Activated CD4-positive, CD25-positive, alpha-beta regulatory T cell treated with anti-CD3 and anti-CD28 coated beads, Interleukin-2, amount 50 U/mL, for 16 hours (primary cell): ENCODE data around the gene TIMM29.
A peak's percentile ranks its signal among the peaks of the same experiment; 100 is the strongest.
"Not testable (repeated sequence)": the region's sequence is repeated elsewhere in the genome, so short reads cannot be mapped to it uniquely, and the experiment has no call there.

Experiments
- DNase-seq: peaks from one replicate; pipeline ENCODE4 v3.0.0-alpha.2; 2020; ENCODE audit warnings: low read depth, low spot score

Gene TIMM29

DNA sequence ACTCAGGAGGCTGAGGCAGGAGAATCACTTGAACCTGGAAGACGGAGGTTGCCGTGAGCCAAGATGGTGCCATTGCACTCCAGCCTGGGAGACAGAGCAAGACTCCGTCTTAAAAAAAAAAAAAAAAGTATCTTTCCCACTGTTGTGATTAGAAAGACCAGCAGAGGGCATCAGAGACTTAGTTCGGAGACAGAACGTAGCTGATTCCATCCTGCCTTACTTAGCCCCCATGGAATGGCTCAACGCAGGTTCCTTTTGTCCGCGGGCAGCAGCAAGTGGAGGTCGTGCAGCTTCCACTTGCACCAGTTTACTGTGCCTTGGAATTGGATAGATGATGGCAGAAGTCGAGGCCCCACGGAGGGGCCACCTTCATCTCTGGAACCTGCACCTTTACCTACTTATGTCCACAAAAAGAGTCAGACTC lies 8.1 kb downstream of the TIMM29 start:
- no peak for DNase-seq

DNA sequence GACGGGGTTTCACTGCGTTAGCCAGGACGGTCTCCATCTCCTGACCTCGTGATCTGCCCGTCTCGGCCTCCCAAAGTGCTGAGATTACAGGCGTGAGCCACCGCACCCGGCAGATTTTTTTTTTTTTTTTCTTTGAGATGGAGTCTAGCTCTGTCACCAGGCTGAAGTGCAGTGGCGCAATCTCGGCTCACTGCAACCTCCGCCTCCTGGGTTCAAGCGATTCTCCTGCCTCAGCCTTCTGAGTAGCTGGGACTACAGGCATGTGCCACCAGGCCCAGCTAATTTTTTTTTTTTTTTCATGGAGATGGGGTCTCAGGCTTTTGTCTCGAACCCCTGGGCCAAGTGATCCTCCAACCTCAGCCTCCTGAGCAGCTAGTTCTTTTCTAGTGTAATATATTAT lies 13.0 kb downstream of the TIMM29 start:
- not testable (repeated sequence) for DNase-seq

DNA sequence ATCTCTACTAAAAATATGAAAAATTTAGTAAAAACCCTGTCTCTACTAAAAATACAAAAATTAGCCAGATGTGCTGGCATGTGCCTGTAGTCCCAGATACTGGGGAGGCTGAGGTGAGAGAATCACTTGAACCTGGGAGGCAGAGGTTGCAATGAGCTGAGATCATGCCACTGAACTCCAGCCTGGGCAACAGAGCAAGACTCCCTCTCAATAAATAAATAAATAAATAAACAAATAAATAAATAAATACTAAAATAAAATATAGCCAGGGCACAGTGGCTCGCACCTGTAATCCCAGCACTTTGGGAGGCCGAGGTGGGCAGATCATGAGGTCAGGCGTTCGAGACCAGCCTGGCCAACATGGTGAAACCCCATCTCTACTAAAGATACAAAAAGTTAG lies 14.8 kb downstream of the TIMM29 start:
- not testable (repeated sequence) for DNase-seq

DNA sequence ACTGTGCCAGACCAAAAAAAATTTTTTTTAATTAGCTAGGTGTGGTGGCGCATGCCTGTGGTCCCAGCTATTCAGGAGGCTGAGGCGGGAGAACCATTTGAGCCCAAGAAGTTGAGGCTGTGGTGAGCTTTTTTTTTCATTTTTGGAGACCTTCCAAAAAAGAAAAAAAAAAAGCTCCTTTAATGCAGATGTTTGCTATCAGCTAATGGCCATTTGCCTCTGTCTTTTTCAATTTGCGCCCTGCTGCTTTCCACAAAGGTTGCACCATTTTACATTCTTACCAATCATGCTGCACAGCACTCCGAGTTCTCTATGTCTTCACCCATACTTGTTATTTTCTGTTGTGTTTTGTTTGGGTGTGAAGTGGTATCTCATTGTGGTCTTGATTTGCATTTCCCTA lies 16.7 kb downstream of the TIMM29 start:
- DNase-seq: no peak

DNA sequence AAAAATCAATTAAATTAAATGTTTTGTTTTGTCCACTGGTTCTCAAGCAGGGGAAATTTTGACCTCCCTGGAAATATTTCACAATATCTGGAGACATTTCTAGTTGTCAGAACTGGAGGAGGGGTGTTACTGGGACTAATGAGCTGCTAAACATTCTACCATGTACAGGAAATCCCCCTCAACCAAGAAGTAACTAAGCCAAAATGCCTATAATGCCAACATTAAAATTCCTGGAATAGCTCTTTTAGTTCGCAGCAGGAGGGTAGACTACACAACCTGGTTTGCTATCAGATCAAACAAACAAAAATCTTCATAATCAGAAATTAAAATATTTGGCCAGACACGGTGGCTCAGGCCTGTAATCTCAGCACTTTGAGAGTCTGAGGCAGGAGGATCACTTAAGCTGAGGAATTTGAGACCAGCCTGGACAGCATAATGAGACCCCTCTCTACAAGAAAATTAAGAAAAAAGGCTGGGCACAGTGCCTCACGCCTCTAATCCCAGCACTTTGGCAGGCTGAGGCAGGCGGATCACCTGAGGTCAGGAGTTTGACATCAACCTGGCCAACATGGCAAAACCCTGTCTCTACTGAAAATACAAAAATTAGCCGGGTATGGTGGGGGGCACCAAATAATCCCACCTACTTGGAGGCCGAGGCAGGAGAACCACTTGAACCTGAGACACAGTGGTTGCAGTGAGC lies 18.5 kb downstream of the TIMM29 start:
- no peak for DNase-seq

DNA sequence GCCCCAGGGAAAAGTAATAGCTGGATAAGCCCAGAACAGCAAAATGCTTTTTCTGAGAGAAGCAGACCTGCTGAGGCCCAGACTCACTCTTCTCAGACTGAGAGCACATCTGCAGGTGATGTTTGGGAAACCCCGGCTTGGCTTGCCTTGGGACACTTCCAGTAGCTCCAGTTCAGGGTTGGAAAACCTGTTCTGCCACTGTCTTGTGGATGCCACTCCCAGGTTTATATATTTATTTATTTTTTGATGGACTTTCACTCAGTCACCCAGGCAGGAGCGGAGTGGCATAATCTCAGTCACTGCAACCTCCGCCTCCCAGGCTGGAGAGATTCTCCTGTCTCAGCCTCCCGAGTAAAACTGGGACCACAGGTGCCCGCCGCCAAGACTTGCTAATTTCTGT lies 24.2 kb downstream of the TIMM29 start:
- no peak for DNase-seq

DNA sequence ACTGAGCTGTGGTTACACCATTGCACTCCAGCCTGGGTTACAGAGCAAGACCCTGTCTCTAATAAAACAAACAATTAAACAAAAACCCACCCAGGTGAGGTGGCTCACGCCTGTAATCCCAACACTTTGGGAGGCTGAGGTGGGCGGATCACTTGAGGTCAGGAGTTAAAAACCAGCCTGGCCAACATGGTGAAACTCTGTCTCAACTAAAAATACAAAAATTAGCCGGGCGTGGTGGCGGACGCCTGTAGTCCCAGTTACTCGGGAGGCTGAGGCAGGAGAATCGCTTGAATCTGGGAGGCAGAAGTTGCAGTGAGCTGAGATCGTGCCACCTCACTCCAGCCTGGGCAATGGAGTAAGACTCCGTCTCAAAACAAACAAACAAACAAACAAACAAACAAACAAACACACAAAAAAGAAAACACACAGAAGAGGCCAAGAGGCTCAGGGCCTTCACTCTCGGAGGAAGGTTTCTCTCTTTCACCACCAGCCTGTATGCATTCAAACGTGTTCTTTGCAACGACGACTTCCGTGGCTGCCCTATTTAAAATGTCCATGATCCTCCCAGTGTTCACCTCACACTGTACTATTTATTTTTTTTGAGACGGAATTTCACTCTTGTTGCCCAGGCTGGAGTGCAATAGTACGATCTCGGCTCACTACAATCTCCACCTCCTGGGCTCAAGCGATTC lies 30.8 kb downstream of the TIMM29 start:
- not testable (repeated sequence) for DNase-seq

DNA sequence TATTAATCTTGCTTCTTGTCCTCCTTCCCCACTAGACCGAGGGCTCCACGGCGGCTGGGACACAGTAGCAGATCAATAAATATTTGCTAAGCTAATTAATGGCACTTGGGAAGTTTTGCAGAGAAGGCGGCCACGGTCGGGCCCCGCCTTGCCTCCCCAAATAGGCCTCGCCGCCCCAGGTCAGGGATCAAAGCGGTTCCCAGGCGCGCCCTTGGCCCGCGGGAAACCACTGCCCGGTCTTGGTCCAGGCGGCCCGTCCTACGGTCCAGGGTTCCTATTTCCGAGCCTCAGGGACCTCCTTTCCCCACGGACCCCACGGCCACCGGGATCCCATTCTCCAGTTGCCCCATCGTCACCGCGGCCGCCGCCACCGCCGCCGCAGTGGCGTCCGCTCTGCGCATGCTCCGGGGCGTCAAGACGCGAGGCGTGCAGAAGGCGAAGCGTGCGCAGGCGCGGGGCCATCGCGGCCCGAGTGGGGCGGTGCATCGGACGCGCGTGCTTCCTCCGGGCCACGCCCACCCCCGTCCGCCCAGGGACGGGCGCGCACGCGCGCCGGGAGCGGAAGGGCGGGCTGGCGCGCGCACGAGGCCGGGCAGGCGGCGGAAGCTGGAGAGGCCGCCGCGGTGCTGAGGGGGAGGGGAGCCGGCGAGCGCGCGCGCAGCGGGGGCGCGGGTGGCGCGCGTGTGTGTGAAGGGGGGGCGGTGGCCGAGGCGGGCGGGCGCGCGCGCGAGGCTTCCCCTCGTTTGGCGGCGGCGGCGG lies 31.9 kb downstream of the TIMM29 start, which contains the start of gene SMARCA4:
SMARCA4 (plus strand) TSS at position 717 of the 759 bp plus-strand sequence. CDS start 23,122 bp downstream, outside the sequence.
- DNase-seq: peak; percentile 96

DNA sequence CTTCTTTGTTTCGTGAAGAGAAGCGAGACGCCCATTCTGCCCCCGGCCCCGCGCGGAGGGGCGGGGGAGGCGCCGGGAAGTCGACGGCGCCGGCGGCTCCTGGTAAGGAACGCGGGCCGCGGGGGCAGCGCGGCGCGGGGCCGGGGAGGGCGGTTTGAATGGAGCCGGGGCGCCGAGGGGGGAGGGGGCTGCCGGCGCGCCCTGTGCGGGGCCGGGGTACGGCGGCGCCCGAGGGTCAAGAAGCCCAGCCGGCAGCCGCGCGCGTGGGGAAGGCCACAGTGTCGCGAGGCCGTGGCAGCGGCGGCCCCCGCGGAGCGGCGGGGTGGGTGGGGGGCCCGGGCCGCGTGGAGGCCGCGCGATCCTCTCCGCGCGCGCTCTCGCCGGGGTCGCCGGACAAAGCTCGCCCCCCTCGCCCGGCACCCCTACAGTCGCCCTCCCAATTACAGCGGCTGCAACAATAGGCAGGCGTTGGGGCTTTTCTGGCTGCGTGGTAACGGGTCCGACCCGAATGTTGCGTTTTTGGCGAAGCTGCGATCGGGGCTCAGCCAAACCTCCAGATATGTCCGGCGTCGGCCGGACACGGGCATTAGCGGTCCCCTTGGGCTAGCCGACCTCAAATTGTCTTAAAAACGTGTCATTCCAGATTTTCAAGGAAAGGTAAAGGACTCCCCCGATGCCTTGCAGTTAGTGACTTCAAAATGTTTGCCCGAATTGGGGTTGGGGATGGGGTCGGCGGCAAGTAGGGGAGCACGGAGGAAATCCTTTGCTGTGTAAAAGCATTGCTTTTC lies 32.7 kb downstream of the TIMM29 start:
- no peak for DNase-seq

DNA sequence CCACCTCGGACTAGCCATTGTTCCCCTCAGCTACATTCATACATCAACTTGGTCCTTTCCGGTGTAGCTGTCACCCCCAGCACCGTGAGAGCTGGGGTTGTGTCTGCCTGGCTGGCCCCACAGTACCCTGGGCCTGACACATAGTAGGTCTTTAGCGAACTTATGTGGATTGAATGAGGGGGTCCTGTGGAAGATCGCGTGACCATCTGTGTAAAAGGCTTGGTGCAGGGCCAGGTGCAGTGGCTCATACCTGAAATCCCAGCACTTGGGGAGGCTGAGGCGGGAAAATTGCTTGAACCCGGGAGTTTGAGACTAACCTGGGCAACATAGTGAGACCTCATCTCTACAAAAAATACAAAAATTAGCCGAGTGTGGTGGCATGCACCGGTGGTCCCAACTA lies 34.3 kb downstream of the TIMM29 start:
- DNase-seq: no peak

DNA sequence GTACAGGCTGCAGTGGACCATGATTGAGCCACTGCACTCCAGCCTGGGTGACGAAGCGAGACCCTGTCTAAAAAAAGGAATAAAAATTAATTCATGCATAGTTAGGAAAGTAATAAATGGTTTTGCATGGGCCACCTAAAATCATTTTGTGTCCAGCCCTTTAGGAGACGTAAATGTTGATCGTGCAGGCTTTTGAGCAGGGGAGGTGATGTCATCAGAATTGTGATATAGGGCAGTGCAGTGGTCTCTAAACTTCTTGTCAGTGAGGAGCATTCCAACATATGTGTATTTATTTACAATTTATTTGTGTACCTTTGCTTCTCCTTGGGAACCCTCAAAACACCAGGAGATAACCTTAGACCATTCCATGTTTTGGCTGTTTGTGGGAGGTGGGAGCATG lies 35.3 kb downstream of the TIMM29 start:
- DNase-seq: no peak

DNA sequence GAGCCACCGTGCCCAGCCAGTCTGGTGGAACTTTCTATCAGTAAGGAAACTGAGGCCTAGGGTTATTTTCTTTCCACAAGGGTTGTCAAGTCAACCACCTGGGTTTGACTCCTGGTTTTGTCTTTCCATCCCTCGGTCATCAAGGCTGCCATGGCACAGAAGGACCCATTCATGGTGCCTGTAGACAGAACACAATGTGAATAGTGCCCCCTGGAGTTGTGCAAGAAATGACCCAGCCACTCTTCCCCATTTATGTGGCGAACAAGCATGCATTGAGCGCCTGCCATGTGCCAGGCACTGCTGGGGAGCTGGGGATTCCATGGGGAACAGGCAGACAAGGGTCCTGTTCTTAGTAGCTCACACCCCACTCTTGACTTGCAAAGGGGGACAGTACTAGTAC lies 36.3 kb downstream of the TIMM29 start:
- DNase-seq: no peak

DNA sequence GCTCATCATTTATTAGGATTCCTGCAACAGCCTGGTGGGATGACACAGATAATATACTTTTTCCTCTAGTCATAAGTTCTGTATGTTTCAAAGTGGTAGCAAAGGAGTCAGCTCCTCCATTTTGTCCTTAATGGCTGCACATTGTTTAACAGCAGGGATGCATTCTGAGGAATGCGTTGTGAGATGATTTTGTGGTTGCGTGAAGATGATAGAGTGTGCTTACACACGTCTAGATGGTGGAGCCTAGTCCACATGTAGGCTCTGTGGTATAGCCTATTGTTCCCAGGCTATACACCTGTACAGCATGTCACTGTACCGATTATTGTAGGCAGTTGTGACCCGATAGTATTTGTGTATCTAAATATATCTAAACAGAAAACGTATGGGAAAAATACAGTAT lies 36.8 kb downstream of the TIMM29 start:
- DNase-seq: no peak

DNA sequence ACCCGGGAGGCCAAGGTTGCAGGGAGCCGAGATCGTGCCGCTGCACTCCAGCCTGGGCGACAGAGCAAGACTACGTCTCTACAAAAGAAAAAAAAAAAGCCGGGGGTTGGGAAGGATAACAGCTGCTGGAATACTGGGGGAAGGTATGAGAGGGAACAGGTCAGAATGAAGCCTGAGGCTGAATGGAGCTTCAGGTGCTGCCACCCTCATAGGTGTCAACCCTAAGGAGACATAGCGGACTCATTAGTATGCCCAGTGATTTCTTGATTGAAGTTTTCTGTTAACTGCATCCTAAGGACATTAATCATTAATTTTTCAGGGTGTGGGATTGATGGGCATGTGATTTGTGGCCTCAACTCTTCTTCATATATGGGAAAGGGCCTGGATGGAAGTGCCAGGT lies 38.2 kb downstream of the TIMM29 start:
- no peak for DNase-seq

DNA sequence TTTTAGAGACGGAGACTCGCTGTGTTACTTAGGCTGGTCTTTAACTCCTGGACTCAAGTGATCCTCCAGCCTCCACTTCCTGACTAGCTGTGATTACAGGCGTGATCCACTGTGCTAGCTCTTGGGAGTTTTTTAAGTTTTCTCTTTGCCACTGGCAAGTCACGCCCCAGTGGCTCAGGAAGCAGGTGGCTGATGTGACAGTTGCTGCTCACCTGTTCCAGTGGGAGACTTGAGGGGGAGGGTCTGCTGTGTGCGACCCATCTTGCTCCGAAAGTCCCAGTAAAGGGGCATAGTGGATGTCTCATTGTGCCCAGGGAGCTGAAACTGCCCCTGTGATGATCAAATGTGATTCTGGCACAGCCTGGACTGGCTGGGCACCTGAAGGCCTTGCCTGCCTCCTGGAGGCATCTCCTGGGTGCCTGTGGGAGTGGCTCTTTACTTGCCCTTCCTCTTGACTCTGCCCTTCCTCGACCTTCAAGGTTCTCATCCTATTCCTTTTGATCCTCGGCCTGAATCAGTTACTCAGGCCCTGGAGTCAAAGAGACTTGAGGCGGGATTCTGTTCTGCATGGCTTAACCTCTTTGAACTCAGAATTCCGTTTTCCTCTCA lies 40.0 kb downstream of the TIMM29 start:
- DNase-seq: no peak

DNA sequence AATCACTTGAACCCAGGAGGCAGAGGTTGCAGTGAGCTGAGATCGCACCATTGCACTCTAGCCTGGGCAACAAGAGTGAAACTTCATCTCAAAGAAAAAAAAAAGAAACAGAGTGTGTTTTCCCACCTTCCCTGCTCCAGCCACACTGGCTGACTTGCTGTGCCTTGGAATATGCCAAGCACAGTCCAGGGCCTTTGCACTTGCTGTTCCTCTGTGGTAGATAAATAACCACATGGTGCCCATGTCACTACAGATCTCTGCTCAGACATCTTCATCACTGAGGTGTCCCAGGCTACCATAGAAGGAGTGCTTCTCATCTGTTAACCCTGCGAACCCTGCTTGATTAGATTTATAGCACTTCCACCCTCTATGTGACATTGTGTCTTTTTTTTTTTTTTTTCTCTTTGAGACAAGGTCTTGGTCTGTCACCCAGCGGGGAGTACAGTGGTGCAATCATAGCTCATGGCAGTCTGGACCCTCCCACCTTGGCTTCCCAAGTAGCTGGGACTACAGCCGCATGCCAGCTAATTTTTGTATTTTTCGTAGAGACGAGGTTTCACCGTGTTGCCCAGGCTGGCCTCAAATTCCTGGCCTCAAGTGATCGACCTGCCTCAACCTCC lies 42.6 kb downstream of the TIMM29 start:
- DNase-seq: no peak

DNA sequence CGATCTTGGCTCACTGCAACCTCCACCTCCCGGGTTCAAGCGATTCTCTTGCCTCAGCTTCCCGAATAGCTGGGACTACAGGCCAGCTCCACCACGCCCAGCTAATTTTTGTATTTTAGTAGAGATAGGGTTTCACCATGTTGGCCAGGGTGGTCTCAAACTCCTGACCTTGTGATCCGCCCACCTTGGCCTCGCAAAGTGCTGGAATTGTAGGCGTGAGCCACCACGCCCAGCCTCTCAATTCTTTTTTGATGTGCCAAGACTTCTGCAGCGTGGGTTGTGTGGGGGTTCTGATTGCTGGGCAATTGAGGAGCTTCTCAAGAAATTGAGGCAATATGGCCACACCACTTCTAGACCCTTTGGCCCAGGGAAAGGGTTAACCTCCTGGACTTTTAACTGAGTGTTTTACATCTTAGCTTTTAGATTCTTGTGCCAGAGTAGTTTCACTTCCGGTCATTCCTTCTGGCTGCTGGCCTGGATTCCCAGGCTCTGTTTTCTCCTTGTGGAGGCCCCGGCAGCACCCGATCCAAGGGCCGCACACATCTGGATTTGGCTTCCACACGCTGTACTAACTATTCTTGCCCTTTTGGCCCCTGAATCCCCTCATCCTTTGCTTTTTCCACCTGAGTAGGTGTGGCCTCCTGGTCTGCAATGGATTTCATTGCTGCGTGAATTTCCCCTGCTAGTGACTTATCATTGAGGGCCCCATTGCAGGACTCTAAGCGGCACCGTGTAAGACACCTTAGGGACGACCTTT lies 46.9 kb downstream of the TIMM29 start:
- DNase-seq: no peak

DNA sequence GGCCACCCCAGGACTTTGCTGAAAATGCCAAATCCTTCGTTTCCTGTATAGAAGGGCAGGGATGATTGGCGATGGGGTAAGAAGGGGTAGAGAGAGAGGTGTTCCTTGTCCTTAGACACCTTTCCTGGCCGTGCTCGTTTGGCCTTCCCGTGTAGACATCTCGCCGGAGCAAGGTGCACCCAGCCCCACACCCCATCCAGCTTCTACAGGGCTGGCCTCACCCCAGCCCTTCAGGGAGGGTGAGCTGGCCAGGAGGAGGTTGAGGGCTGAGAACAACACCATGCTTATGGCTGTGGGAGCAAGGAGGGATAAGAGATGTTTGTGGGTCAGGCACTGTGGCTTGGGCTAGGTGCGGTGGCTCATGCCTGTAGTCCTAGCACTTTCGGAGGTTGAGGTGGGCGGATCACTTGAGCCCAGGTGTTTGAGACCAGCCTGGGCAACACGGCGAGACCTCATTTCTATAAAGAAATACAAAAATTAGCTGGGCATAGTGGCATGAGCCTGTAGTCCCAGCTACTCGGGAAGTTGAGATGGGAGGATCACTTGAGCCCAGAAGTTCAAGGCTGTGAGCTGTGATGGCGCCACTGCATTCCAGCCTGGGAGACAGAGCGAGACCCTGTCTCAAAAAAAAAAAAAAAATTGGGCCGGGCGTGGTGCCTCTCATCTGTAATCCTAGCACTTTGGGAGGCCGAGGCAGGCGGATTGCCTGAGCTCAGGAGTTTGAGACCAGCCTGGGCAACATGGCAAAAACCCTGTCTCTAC lies 47.7 kb downstream of the TIMM29 start:
- DNase-seq: no peak

DNA sequence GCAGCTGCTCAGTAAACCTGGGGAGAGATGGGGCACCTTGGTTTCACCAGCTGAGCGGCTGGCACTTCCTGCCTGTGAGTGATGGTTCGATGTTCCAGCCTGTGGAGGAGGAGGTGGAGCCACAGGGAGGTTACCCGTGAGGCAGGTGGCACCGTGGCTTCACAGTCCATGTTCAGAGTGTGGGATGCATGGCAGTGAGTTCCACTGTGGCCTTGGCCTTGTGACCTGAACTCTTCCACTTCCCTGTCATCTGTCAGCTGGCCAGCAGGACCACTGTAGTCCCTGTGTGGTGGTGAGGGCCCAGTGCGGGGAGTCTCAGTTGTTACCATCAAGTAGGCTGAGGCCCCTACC lies 49.1 kb downstream of the TIMM29 start:
- DNase-seq: no peak
